SH-SY5Y (cell line): Measurements from ENCODE around the gene DLG5.

Source experiments
- GATA2 ChIP-seq: IDR thresholded peaks from 2 replicates; pipeline ENCODE4 v1.6.1; 2011; ENCODE audit warnings: mild to moderate bottlenecking, low read depth, low read length
- GATA3 ChIP-seq: IDR thresholded peaks from 2 replicates; pipeline ENCODE4 v1.6.1; 2011; ENCODE audit warnings: low read depth, mild to moderate bottlenecking, low read length, moderate library complexity

DNA sequence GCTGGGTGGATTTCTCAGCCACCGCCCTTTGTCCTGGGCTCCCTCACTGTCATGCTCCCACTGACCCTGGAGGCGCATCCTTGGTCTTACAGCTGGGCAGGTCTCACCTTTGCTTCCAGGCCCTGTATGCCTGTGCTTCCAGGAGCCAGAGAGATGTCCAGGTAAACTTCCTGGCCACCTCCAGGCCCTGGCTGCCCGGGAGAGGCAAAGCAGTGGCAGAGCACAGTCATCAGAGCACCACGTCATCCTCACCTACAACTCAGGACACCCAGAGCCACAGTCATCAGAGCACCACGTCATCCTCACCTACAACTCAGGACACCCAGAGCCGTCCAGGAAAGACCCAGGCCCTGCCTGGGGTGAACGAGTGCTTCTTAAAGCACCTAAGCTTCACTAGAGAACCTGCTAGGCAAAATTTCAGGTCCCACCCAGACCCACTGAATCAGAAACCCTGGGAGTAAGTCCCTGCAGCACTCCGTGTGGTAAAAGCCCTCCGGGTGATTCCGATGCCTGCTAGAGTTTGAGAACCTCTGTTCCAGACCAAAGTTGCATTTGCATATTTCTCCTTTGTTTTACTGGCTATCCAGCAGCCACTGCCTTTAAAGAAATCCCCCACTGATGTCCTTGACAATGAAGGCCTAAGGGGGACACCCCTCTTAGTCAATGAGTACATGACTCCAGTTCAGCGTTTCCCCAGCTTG lies 62.3 kb downstream of the DLG5 start:
- no peak for TF ChIP-seq GATA2
- TF ChIP-seq GATA3 = no peak
